Suprapubic skin (tissue), 4 donors: Measurements from ENCODE around the gene VWF. TPM values are rescaled to one million over a fixed set of nuclear protein-coding genes. Genes with fewer than 3 reads are reported as not detected.

Experiments
- DNase-seq, 2 donors: peaks; one replicate each; pipeline ENCODE4 v3.0.0-alpha.2; 2019; ENCODE audit warnings: low spot score in 2 of 2
- H3K27ac ChIP-seq: fragments of 200-600 bp; sonication (generic); one replicate; pipeline ENCODE4 v1.5.1; 2019
- H3K27me3 ChIP-seq: fragments of 200-600 bp; sonication (generic); one replicate; pipeline ENCODE4 v1.5.1; 2019
- H3K36me3 ChIP-seq: fragments of 200-600 bp; sonication (generic); one replicate; pipeline ENCODE4 v1.5.1; 2019
- H3K4me1 ChIP-seq: fragments of 200-600 bp; sonication (generic); one replicate; pipeline ENCODE4 v1.5.1; 2019
- H3K4me3 ChIP-seq: fragments of 200-600 bp; sonication (generic); one replicate; pipeline ENCODE4 v1.5.1; 2019; ENCODE audit warnings: mild to moderate bottlenecking
- H3K9me3 ChIP-seq: fragments of 200-600 bp; sonication (generic); one replicate; pipeline ENCODE4 v1.5.1; 2019
- EP300 ChIP-seq: sonication (generic); formaldehyde crosslinking; IDR thresholded peaks from one replicate; pipeline ENCODE4 v1.6.1; 2017; ENCODE audit warnings: antibody characterized with exemption
- POLR2A ChIP-seq, 2 donors: fragments of 450-650 bp; IDR thresholded peaks; one replicate each; pipeline ENCODE4 v1.6.1; 2017; ENCODE audit warnings: antibody characterized with exemption in 2 of 2, mild to moderate bottlenecking in 2 of 2, moderate library complexity in 2 of 2
- POLR2AphosphoS5 ChIP-seq, 3 donors: sonication (generic); formaldehyde crosslinking; IDR thresholded peaks; one replicate each; pipeline ENCODE4 v1.6.1; 2017; ENCODE audit warnings: antibody characterized with exemption in 3 of 3
- WGBS: methylation state at CpG from one replicate; pipeline ENCODE4 v1.1.5; 2018; 5-methylcytosine and 5-hydroxymethylcytosine counted together
- total RNA-seq, 4 donors: library from RNA; depleted of rRNA; stranded (reverse); fragments of >200 nt; gene quantifications; one replicate each; pipeline ENCODE4 v1.1.0, GENCODE V29; 2016
- TF ChIP-seq, protein P1 (sequence below), 2 donors: fragments of 200-600 bp in 1 of 2; fragments of 450-650 bp in 1 of 2; sonication (generic) in 1 of 2; IDR thresholded peaks; one replicate each; pipeline ENCODE4 v1.5.1; 2016 to 2019; ENCODE audit warnings: antibody characterized with exemption in 2 of 2, mild to moderate bottlenecking in 1 of 2, moderate library complexity in 1 of 2

VWF gene
- total RNA-seq, 4 donors from 2014 or later = 35.5 to 91.7 (median 61.7) TPM

- no peaks in the 10 kb centered on the region for H3K36me3 ChIP-seq
- no peak overlapping the region for H3K4me3 ChIP-seq
- no peak overlapping the region for H3K27ac ChIP-seq
- TF ChIP-seq, protein P1, sequence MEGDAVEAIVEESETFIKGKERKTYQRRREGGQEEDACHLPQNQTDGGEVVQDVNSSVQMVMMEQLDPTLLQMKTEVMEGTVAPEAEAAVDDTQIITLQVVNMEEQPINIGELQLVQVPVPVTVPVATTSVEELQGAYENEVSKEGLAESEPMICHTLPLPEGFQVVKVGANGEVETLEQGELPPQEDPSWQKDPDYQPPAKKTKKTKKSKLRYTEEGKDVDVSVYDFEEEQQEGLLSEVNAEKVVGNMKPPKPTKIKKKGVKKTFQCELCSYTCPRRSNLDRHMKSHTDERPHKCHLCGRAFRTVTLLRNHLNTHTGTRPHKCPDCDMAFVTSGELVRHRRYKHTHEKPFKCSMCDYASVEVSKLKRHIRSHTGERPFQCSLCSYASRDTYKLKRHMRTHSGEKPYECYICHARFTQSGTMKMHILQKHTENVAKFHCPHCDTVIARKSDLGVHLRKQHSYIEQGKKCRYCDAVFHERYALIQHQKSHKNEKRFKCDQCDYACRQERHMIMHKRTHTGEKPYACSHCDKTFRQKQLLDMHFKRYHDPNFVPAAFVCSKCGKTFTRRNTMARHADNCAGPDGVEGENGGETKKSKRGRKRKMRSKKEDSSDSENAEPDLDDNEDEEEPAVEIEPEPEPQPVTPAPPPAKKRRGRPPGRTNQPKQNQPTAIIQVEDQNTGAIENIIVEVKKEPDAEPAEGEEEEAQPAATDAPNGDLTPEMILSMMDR (IDR thresholded peaks at IDR 0.05) = no peak
- TF ChIP-seq POLR2AphosphoS5 (IDR thresholded peaks at IDR 0.05) (no peak), POLR2A (IDR thresholded peaks at IDR 0.05) (no peak), EP300 (no peak)
- no peaks in the 10 kb centered on the region for H3K4me1 ChIP-seq
- H3K9me3 ChIP-seq = no peaks in the 10 kb centered on the region
- WGBS = 71% methylated on average over 9 of the region's 10 CpGs
- peaks cover 20% of the 10 kb centered on the region for H3K27me3 ChIP-seq
- no peak for DNase-seq
Measured at GRCh38 chr12:5907807-5908206, 216.7 kb downstream of the VWF start.

DNA sequence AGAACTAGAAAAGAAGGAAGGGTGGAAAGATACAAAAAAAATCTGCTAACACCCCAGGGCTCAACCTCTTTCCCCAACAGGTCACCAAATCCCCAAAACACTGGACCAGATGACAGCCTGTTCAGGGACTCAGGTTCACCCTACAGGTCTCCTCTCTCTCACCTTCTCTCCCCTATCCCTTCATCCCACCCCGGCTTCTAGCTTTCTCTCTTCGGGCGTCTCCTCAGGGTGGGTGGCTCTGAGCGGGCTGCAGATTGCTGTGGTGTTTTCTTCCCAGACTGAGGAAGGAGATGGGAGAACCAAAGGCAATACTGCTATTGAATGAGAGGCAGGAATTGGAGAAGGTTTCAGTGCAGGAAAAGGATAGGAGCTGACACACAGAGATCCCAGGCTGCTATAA, 218.7 kb downstream of the VWF start:
- 94% methylated on average over 4 of the region's 4 CpGs for WGBS
- no peaks in the 10 kb centered on the region for H3K36me3 ChIP-seq
- no peaks in the 10 kb centered on the region for H3K9me3 ChIP-seq
- no peak for TF ChIP-seq EP300
- TF ChIP-seq, protein P1 (IDR thresholded peaks at IDR 0.05) = no peak
- no peak for TF ChIP-seq POLR2AphosphoS5 (IDR thresholded peaks at IDR 0.05)
- no peak for TF ChIP-seq POLR2A (IDR thresholded peaks at IDR 0.05)
- H3K4me3 ChIP-seq = no peak overlapping the region
- H3K4me1 ChIP-seq = no peaks in the 10 kb centered on the region
- no peak overlapping the region for H3K27ac ChIP-seq
- peaks cover 16% of the 10 kb centered on the region for H3K27me3 ChIP-seq
- DNase-seq = no peak

DNA sequence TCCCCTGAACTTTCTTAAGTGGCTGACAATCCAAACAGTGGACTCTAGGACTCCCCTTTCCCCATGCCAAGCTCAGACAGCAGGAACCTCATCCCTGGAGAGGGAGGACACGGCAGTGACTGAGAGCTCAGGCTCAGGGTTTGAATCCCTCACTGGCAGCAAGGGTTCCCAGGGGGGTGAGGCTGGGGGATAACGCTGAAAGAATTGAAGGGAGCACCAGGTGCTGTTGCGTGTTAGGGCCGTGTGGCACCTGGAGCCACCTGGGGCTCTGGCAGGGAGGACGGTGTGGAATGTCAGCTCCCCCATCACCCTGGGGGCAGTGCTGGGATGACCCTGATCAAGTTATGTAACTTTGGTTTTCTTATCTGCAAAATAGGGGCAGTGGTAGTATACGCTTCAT, 219.5 kb downstream of the VWF start:
- no peak for DNase-seq
- Histone ChIP-seq H3K4me3 (no peak overlapping the region), H3K27ac (no peak overlapping the region), H3K4me1 (no peaks in the 10 kb centered on the region), H3K27me3 (peaks cover 20% of the 10 kb centered on the region), H3K36me3 (no peaks in the 10 kb centered on the region), H3K9me3 (no peaks in the 10 kb centered on the region)
- no peak for TF ChIP-seq EP300
- TF ChIP-seq POLR2AphosphoS5 (IDR thresholded peaks at IDR 0.05) = no peak
- no peak for TF ChIP-seq POLR2A (IDR thresholded peaks at IDR 0.05)
- TF ChIP-seq, protein P1 (IDR thresholded peaks at IDR 0.05) = no peak
- WGBS = 60% methylated on average over 6 of the region's 6 CpGs

GRCh38 chr12:5904441-5904840, 220.0 kb downstream of the VWF start:
- H3K27me3 ChIP-seq = peaks cover 17% of the 10 kb centered on the region
- no peak overlapping the region for H3K4me3 ChIP-seq
- no peaks in the 10 kb centered on the region for H3K9me3 ChIP-seq
- no peaks in the 10 kb centered on the region for H3K36me3 ChIP-seq
- DNase-seq = peak in 1 of 2 donors; percentile 44
- TF ChIP-seq POLR2AphosphoS5 (IDR thresholded peaks at IDR 0.05) (no peak), POLR2A (IDR thresholded peaks at IDR 0.05) (no peak), EP300 (no peak)
- TF ChIP-seq, protein P1 (IDR thresholded peaks at IDR 0.05) = no peak
- H3K4me1 ChIP-seq = no peaks in the 10 kb centered on the region
- H3K27ac ChIP-seq = no peak overlapping the region
- 90% methylated on average over 11 of the region's 11 CpGs for WGBS

- H3K36me3 ChIP-seq = no peaks in the 10 kb centered on the region
- DNase-seq = no peak
- no peak overlapping the region for H3K4me3 ChIP-seq
- TF ChIP-seq EP300 (no peak), POLR2A (IDR thresholded peaks at IDR 0.05) (no peak), POLR2AphosphoS5 (IDR thresholded peaks at IDR 0.05) (no peak)
- TF ChIP-seq, protein P1 (IDR thresholded peaks at IDR 0.05) = no peak
- H3K9me3 ChIP-seq = no peaks in the 10 kb centered on the region
- WGBS = 93% methylated on average over 2 of the region's 2 CpGs
- H3K4me1 ChIP-seq = no peaks in the 10 kb centered on the region
- H3K27ac ChIP-seq = no peak overlapping the region
- peaks cover 15% of the 10 kb centered on the region for H3K27me3 ChIP-seq
Measured at GRCh38 chr12:5902736-5903135, 221.7 kb downstream of the VWF start.
